BE2C (cell line): ENCODE results near the gene PEAK1.

ENCODE experiments used
- DNase-seq: peaks from one replicate; pipeline ENCODE4 v3.0.0-alpha.2; 2020
- H3K27me3 ChIP-seq: fragments of 250-450 bp; sonication (Bioruptor Pico); 2 replicates; pipeline ENCODE4 v1.5.1; 2020; ENCODE audit warnings: mild to moderate bottlenecking
- H3K36me3 ChIP-seq: fragments of 250-450 bp; sonication (Bioruptor Pico); 2 replicates; pipeline ENCODE4 v1.5.1; 2020; ENCODE audit warnings: mild to moderate bottlenecking
- H3K4me1 ChIP-seq: fragments of 250-450 bp; sonication (Bioruptor Pico); 2 replicates; pipeline ENCODE4 v1.5.1; 2020
- H3K4me3 ChIP-seq: 2 replicates; pipeline ENCODE4 v1.5.1; 2011; ENCODE audit warnings: low read depth, low read length
- H3K9me3 ChIP-seq: fragments of 250-450 bp; sonication (Bioruptor Pico); 2 replicates; pipeline ENCODE4 v1.5.1; 2020
- CTCF ChIP-seq: IDR thresholded peaks from 2 replicates; pipeline ENCODE4 v1.5.1; 2012; ENCODE audit warnings: mild to moderate bottlenecking, low read depth, low read length

Gene PEAK1

GRCh38 chr15:77333166-77333565 is 86.7 kb downstream of the PEAK1 start:
- TF ChIP-seq CTCF, result no peak
- no peaks in the 10 kb centered on the region for H3K36me3 ChIP-seq
- H3K27me3 ChIP-seq, result no peaks in the 10 kb centered on the region
- H3K4me1 ChIP-seq, result no peaks in the 10 kb centered on the region
- no peak for DNase-seq
- H3K4me3 ChIP-seq, result no peak overlapping the region
- H3K9me3 ChIP-seq, result no peaks in the 10 kb centered on the region

GRCh38 chr15:77329202-77329601 is 90.7 kb downstream of the PEAK1 start:
- Histone ChIP-seq H3K9me3 (no peaks in the 10 kb centered on the region), H3K27me3 (no peaks in the 10 kb centered on the region), H3K36me3 (no peaks in the 10 kb centered on the region), H3K4me3 (no peak overlapping the region), H3K4me1 (no peaks in the 10 kb centered on the region)
- no peak for DNase-seq
- no peak for TF ChIP-seq CTCF

GRCh38 chr15:77327844-77328529 is 91.9 kb downstream of the PEAK1 start:
- Histone ChIP-seq H3K4me1 (no peaks in the 10 kb centered on the region), H3K27me3 (no peaks in the 10 kb centered on the region), H3K9me3 (no peaks in the 10 kb centered on the region), H3K36me3 (no peaks in the 10 kb centered on the region), H3K4me3 (no peak overlapping the region)
- TF ChIP-seq CTCF, result no peak
- no peak for DNase-seq

- no peaks in the 10 kb centered on the region for H3K27me3 ChIP-seq
- H3K4me1 ChIP-seq, result no peaks in the 10 kb centered on the region
- no peak for DNase-seq
- H3K36me3 ChIP-seq, result no peaks in the 10 kb centered on the region
- no peak for TF ChIP-seq CTCF
- no peaks in the 10 kb centered on the region for H3K9me3 ChIP-seq
- no peak overlapping the region for H3K4me3 ChIP-seq
Measured at GRCh38 chr15:77327168-77327567, 92.7 kb downstream of the PEAK1 start.

GRCh38 chr15:77326366-77326765 is 93.5 kb downstream of the PEAK1 start:
- no peak for TF ChIP-seq CTCF
- Histone ChIP-seq H3K4me1 (no peaks in the 10 kb centered on the region), H3K4me3 (no peak overlapping the region)

GRCh38 chr15:77312523-77312922 is 107.4 kb downstream of the PEAK1 start:
- DNase-seq, result no peak
- no peaks in the 10 kb centered on the region for H3K36me3 ChIP-seq

More at GRCh38 chr15:77326366-77326765, 93.5 kb downstream of the PEAK1 start:
- H3K27me3 ChIP-seq, result no peaks in the 10 kb centered on the region
- no peaks in the 10 kb centered on the region for H3K9me3 ChIP-seq
- H3K36me3 ChIP-seq, result no peaks in the 10 kb centered on the region
- no peak for DNase-seq

More at GRCh38 chr15:77312523-77312922, 107.4 kb downstream of the PEAK1 start:
- Histone ChIP-seq H3K4me1 (no peaks in the 10 kb centered on the region), H3K9me3 (no peaks in the 10 kb centered on the region), H3K4me3 (no peak overlapping the region), H3K27me3 (no peaks in the 10 kb centered on the region)
- no peak for TF ChIP-seq CTCF
